Transverse colon (tissue), 4 donors: ENCODE results near the gene RFX3.

Experiments
- POLR2AphosphoS5 ChIP-seq, 3 donors: sonication (generic); formaldehyde crosslinking; IDR thresholded peaks; one replicate each; pipeline ENCODE4 v1.6.1; 2016; ENCODE audit warnings: antibody characterized with exemption in 3 of 3
- TF ChIP-seq, protein P1 (sequence below), 5 experiments: fragments of 200-600 bp in 3 of 5; fragments of 450-650 bp in 2 of 5; sonication (generic) in 3 of 5; IDR thresholded peaks; 1 replicate in 2 of 5; 2 replicates in 3 of 5; pipeline ENCODE4 v1.5.1; 2016 to 2017; ENCODE audit warnings: antibody characterized with exemption in 5 of 5, inconsistent platforms in 3 of 5, mild to moderate bottlenecking in 2 of 5, moderate library complexity in 1 of 5

DNA sequence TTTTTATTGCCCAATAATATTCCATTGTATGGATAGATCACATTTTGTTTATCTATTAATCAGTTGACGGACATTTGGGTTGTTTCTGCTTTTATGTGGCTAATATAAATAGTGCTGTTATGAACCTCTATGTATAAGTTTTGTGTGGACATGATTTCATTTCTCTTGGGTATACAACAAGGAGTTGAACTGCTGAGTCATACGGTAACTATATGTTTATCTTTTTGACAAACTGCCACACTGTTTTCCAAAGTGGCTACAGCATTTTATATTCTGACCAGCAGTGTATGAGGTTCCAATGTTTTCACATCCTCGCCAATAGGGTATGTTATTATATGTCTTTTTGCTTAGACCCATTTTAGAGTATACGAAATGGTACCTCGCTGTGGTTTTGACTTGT is 264.3 kb downstream of the RFX3 start:
- TF ChIP-seq, protein P1, sequence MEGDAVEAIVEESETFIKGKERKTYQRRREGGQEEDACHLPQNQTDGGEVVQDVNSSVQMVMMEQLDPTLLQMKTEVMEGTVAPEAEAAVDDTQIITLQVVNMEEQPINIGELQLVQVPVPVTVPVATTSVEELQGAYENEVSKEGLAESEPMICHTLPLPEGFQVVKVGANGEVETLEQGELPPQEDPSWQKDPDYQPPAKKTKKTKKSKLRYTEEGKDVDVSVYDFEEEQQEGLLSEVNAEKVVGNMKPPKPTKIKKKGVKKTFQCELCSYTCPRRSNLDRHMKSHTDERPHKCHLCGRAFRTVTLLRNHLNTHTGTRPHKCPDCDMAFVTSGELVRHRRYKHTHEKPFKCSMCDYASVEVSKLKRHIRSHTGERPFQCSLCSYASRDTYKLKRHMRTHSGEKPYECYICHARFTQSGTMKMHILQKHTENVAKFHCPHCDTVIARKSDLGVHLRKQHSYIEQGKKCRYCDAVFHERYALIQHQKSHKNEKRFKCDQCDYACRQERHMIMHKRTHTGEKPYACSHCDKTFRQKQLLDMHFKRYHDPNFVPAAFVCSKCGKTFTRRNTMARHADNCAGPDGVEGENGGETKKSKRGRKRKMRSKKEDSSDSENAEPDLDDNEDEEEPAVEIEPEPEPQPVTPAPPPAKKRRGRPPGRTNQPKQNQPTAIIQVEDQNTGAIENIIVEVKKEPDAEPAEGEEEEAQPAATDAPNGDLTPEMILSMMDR (IDR thresholded peaks at IDR 0.05), result no peak
- TF ChIP-seq POLR2AphosphoS5 (IDR thresholded peaks at IDR 0.05), result no peak
